GM18907 (cell line): ENCODE measurements around the gene LAMA5.

Experiments used
- ATAC-seq: cut with Tn5 transposase; IDR thresholded peaks from one replicate; pipeline ENCODE4 v1.9.1; 2021; ENCODE audit warnings: mild to moderate bottlenecking, moderate library complexity; ENCODE audit not compliant: unreplicated experiment

Gene LAMA5

GRCh38 chr20:62360854-62361798 is 6.0 kb downstream of the LAMA5 start:
- no peak for ATAC-seq

- no peak for ATAC-seq
These were observed 7.5 kb downstream of the LAMA5 start for GRCh38 chr20:62359491-62360121.

DNA sequence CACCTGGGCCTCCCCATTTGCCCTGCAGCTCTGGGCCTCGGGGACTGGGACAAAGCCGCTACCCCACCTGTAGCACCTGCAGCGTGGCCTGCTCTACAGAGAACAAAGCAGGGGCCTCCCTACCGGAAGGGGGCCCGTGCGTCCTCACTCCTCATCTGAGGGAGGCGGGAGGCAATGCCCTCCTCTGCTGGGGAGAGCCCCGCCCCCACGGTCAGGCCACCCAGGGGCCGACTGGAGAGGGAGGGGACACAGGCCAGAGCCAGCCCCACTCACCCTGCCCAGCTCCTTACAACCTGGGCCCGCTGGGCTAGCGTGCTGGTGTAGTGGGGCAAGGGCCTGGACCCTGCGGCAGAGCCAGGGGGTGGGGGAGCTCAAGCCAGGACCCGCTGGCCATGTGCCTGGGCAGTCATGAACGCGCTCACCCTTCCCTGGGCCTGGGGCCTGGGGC is 8.0 kb downstream of the LAMA5 start:
- ATAC-seq = no peak

GRCh38 chr20:62358171-62359042 is 8.7 kb downstream of the LAMA5 start:
- no peak for ATAC-seq

DNA sequence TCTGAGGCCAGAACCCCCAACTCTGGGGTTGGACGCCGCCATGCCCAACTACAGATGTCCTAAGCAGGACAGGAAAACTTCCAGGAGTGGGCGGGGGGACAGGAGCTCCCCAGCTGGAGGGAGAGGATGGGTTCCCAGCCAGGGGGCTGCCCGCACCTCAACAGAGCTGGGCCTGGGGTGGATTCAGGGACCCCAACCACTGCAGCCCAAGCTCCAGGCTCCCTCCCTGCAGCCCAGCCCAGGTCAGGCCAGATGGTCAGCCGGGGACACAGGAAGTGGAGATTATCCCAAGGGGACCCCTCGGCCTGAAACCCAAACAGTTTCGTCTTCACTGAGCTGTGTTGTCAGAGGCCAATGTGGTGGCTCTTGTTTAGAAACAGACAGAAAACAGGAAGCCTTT is 9.4 kb downstream of the LAMA5 start:
- ATAC-seq = no peak

- no peak for ATAC-seq
These were observed 9.9 kb downstream of the LAMA5 start for GRCh38 chr20:62357187-62357667.

DNA sequence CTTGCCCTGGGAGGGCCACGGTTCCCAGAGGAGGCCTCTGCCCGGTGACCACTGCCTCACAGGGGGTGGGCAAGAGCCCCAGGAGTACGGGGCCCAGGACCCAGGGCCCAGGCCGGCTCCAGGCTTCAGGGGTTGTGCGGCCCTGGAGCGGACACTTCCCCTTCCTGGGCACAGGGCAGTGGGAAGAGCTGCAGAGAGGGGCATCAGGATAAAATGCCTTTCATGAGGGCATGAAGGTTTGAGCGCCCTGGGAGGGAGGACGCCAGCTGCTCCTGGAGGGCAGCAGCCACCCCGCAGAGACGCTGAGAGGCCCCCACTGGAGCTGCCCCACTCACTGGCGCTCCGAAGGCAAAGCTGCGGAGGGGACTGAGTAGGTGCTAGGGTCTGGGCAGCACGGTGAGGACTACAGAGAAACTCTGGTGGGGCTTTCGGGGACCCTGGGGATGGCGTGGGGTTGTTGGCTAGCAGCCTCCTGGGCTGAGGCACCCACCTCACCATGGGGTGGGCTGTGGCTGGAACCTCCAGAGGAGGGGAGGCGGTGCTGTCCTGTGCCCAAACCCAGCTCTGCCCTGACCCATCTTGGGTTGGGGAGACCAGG is 10.4 kb downstream of the LAMA5 start:
- no peak for ATAC-seq

GRCh38 chr20:62355878-62356588 is 11.1 kb downstream of the LAMA5 start:
- ATAC-seq = no peak

DNA sequence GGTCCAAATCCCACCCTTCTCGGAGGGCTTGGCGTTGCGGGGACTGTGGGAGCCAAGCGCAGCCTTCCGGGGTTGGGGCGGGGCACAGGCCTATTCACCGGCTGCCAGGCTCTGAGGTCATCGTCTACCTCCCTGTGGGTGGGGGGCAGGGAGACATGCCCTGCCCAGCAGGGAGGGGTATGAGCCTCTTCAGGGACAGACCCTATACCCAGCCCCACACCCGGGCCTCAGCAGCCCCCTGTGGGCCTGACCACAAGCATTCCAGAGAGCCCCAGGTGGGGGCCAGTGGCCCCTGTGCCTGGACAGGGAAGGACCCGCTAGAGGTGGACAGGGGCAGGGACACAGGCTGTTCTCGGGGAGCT is 11.6 kb downstream of the LAMA5 start:
- no peak for ATAC-seq

GRCh38 chr20:62354811-62355341 is 12.2 kb downstream of the LAMA5 start:
- no peak for ATAC-seq

- ATAC-seq = no peak
These were observed 12.9 kb downstream of the LAMA5 start for GRCh38 chr20:62354031-62354808.

DNA sequence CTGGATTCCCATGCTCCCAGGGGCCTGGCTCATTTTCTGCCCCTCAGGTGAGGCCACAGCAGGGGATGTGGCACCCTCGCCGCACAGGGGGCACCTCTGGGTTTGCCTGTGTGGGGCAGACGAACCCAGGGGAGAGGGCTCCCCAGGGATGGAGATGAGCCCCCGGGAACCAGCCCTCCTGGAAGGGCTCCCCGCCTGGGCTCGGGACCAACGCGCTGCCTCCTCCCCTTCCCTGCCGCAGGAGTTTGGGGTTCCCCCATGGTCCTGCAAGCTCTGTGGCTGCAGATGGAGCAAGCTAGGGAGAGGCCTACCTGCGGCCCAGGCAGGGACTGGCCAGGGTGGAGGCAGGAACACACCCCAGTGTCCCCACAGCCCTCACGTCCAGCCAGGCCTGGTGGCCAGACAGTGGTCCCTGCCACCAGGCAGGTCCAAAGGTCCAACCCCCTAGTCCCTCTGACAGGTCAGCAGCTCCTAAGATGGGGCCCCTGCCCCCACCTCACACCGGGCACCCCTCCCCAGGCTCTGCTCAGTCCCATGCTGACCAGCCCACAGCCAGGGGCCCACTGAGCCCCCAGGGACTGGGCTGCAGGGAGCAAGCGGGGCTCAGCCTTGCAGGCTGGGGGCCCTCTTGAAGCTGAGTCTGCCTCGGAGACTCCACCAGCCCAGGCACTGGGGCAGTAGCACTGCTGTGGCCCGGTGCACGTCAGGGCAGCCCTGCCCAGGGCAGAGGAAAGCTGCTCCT is 13.7 kb downstream of the LAMA5 start:
- no peak for ATAC-seq

GRCh38 chr20:62352402-62353288 is 14.5 kb downstream of the LAMA5 start:
- no peak for ATAC-seq

- no peak for ATAC-seq
These were observed 15.4 kb downstream of the LAMA5 start for GRCh38 chr20:62351469-62352401.

- ATAC-seq = no peak
These were observed 16.3 kb downstream of the LAMA5 start for GRCh38 chr20:62350629-62351422.
